GM12864 (cell line): ENCODE measurements around the gene NOX5.

Source experiments
- DNase-seq: peaks from one replicate; pipeline ENCODE4 v3.0.0-alpha.2; 2011; ENCODE audit warnings: low read depth
- H3K4me3 ChIP-seq: 2 replicates; pipeline ENCODE4 v1.5.1; 2011; ENCODE audit warnings: mild to moderate bottlenecking, low read depth, low read length, control low read depth
- TF ChIP-seq, protein P1 (sequence below): IDR thresholded peaks from 2 replicates; pipeline ENCODE4 v1.5.1; 2011; ENCODE audit warnings: low read depth, mild to moderate bottlenecking, moderate library complexity, low read length, control low read depth, inconsistent platforms; ENCODE audit errors: missing control alignments

Gene NOX5

DNA sequence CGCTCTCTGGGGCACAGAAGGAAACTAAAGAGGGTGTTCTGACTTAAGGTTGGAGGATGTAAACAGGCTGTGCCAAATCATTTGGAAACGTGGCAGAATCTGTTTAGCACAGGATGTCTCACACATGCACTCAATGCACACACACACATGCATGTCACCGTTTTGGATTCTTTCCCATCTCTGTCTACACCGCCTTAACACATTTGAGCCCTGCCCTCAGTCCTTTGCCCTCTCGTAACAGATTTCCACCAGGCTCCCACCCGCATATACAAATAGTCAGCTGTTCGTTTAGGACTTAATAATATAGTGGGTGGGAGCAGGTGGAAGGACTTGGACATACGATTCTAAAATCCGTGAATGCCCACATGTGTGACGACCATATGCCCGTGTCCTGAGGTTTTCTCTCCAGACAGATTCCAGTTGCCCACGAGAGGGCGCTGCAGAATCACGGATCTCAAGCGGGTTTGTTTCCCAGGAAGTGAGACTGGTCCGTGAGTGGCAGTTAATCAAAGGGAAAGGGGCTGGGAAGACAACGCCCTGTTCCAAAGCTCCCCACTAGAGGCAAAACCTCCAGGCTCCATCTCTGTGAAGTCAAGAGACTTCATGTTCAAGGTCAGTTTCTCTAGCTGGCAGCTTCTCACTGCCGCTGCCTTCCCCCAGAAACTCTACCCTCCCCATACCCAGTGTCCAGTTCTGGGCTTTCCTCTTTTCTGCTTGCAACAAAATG is 44.5 kb downstream of the NOX5 start:
- TF ChIP-seq, protein P1, sequence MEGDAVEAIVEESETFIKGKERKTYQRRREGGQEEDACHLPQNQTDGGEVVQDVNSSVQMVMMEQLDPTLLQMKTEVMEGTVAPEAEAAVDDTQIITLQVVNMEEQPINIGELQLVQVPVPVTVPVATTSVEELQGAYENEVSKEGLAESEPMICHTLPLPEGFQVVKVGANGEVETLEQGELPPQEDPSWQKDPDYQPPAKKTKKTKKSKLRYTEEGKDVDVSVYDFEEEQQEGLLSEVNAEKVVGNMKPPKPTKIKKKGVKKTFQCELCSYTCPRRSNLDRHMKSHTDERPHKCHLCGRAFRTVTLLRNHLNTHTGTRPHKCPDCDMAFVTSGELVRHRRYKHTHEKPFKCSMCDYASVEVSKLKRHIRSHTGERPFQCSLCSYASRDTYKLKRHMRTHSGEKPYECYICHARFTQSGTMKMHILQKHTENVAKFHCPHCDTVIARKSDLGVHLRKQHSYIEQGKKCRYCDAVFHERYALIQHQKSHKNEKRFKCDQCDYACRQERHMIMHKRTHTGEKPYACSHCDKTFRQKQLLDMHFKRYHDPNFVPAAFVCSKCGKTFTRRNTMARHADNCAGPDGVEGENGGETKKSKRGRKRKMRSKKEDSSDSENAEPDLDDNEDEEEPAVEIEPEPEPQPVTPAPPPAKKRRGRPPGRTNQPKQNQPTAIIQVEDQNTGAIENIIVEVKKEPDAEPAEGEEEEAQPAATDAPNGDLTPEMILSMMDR: peak; percentile 78
- no peak overlapping the region for H3K4me3 ChIP-seq
- peak; percentile 27 for DNase-seq

DNA sequence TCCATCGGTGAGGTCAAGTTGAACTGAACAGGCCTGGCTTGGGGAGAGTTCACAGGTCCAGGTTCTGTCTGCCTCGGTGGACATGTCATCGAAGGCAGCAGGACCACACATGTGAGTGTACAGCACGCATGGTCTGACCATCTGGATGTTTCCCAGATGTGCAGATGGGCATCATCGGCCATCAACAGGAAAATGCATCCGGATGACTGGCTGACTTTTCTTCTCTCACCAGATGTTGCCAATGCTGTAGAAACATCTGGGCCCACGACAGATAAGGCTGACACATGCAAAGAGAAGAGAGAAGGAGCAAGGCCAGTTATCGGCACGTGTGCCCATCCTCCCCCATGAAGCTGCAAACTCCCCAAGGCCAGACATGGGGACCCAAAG is 45.1 kb downstream of the NOX5 start:
- TF ChIP-seq, protein P1: no peak
- no peak for DNase-seq

DNA sequence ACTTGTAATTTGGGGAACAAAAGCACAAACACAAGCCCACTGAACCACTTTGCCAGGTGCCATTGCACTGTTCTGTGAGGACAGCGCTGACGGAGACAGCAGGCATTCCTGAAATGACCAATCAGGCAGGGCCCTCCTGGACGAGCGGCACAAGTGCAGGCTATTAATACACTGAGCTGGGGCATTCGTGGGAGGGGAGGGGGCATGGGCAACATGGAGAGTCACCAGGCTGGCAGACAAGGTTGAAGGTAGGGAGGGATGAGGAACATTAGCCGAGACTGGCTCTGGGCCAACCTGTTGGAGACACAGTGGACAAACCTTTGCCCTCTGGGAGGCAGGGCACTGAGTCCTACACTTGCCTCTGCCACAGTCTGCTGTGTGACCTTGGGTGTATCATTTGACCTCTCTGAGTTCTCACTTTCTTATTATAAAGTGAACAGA is 45.6 kb downstream of the NOX5 start:
- TF ChIP-seq, protein P1: no peak
- no peak overlapping the region for H3K4me3 ChIP-seq
- no peak for DNase-seq

More for the DNA sequence above, 45.1 kb downstream of the NOX5 start:
- H3K4me3 ChIP-seq: no peak overlapping the region

DNA sequence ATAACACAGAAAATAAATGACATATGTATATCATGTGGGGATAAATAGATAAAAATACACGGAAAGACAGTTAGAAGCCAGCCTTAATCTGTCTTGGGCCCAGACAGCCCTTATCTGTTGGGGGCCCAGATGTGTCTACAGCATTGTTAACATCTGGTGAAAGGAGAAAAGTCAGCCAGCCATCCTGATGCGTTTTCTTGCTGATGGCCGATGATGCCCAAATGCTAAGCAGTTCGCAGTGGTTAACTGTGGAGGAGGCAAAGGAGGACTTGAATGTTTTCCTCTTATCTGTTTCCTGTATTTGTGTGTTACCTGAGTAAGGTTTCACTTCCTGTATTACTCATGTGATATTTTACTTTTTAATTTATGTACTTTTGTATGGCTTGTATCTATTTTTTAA is 46.2 kb downstream of the NOX5 start:
- TF ChIP-seq, protein P1: no peak
- DNase-seq: no peak
- H3K4me3 ChIP-seq: no peak overlapping the region

DNA sequence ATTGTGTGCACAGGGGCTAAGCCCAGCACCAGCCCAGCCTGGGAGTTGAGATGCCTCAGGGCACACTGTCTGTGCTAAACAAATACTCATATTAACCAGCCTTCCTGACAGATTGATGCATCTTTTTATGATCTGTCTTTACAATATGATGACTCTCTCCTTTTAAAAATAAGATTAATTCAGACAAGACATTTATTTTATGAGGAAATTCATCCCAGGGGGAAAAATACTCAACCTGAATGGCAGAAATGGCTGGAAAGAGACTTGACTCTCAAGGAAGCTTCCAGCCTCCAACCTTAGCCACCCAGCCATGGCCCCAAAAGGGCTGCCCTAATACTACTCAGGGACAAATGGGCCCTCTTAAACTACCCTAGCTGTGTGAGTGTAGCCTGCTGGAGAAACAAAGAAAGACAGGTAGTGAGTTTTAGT is 46.9 kb downstream of the NOX5 start:
- H3K4me3 ChIP-seq: no peak overlapping the region
- TF ChIP-seq, protein P1: no peak
- DNase-seq: no peak

DNA sequence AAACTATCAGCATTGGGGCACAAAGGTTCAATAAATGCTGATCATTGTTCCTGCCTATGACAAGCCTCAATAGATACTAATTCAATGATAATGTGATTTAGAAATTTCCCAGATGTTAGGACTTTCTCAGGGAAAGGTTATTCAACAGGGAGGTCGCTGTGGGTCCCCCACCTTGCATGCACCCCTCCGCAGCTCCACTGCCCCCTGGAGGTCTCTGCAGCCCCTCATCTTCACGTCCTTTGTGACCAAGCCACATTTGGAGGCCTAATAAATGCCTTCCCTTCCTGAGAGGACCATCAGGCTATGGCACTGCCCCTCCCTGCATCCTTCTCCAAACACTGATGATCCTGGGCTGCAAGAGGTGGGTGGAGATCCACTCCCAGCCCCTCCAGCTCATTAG is 50.2 kb downstream of the NOX5 start:
- no peak overlapping the region for H3K4me3 ChIP-seq
- TF ChIP-seq, protein P1: no peak
- no peak for DNase-seq
